K562 (cell line): ENCODE data around the gene CLCN4.

Experiments used
- CHD2 ChIP-seq: IDR thresholded peaks from 2 replicates; pipeline ENCODE4 v1.6.1; 2011; ENCODE audit warnings: low read depth, low read length
- MNT ChIP-seq, 2 experiments: fragments of 450-650 bp; conservative IDR thresholded peaks; 2 replicates each; pipeline ENCODE4 v1.6.1; 2017; ENCODE audit warnings: mild to moderate bottlenecking in 2 of 2, moderate library complexity in 2 of 2
- MYC ChIP-seq, 2 experiments: fragments of 250-450 bp in 1 of 2; sonication (Bioruptor Pico) in 1 of 2; IDR thresholded peaks; 2 replicates each; pipeline versions ENCODE4 v1.5.1 to v1.6.1; 2012 to 2021; ENCODE audit warnings: low read depth in 2 of 2, borderline replicate concordance in 1 of 2, improper control_type of control experiment in 1 of 2, low read length in 1 of 2, mild to moderate bottlenecking in 1 of 2, moderate library complexity in 1 of 2
- RNF2 ChIP-seq: sonication (generic); IDR thresholded peaks from 2 replicates; pipeline ENCODE4 v1.6.1; 2016
- YY1 ChIP-seq, 3 experiments: IDR thresholded peaks; 2 replicates each; pipeline ENCODE4 v1.6.1; 2011; ENCODE audit warnings: low read length in 2 of 3, mild to moderate bottlenecking in 2 of 3, moderate library complexity in 2 of 3, borderline replicate concordance in 1 of 3, control low read depth in 1 of 3, low read depth in 1 of 3; ENCODE audit not compliant: insufficient read depth in 3 of 3, insufficient replicate concordance in 2 of 3, control insufficient read depth in 1 of 3, insufficient read length in 1 of 3; ENCODE audit errors: extremely low read depth in 1 of 3
- ZNF707 ChIP-seq: fragments of 250-450 bp; sonication (Bioruptor Pico); conservative IDR thresholded peaks from 2 replicates; pipeline ENCODE4 v1.8.0; 2022; ENCODE audit warnings: inconsistent platforms, mild to moderate bottlenecking, moderate library complexity

GRCh38 chrX:10177004-10177396, 20.2 kb downstream of the CLCN4 start:
- TF ChIP-seq MYC (IDR thresholded peaks at IDR 0.05; ENCODE audit: low read depth, low read length): no peak
- no peak for TF ChIP-seq MYC (CRISPR knock-in tag; IDR thresholded peaks at IDR 0.05; ENCODE audit: borderline replicate concordance, low read depth)
- no peak for TF ChIP-seq ZNF707
- TF ChIP-seq MNT (conservative IDR thresholded peaks at IDR 0.05): no peak
- TF ChIP-seq CHD2: no peak
- TF ChIP-seq YY1 (IDR thresholded peaks at IDR 0.05; ENCODE audit: borderline replicate concordance in 1 of 3, control insufficient read depth in 1 of 3, extremely low read depth in 1 of 3, insufficient read depth in 3 of 3, insufficient read length in 1 of 3, insufficient replicate concordance in 2 of 3, low read depth in 1 of 3, low read length in 2 of 3): no peak
- no peak for TF ChIP-seq RNF2
